B cell (primary cell): Measurements from ENCODE around the gene SMG7. TPM values are rescaled to one million over a fixed set of nuclear protein-coding genes. Genes with fewer than 3 reads are reported as not detected.

Source experiments
- ATAC-seq: fragments of 200-7000 bp; cut with Tn5 transposase; one replicate; pipeline ENCODE4 v1.10.0; 2021; ENCODE audit warnings: low read depth, mild to moderate bottlenecking, moderate number of reproducible peaks, moderate library complexity
- CTCF ChIA-PET: fragments of 350-600 bp; sonication (Branson Sonifier 250); formaldehyde crosslinking; loops from one replicate; lab custom pipeline; 2021; ENCODE audit warnings: antibody characterized with exemption, inconsistent platforms; lab: Charles Lee
- POLR2A ChIA-PET: fragments of 350-600 bp; sonication (Branson Sonifier 250); formaldehyde crosslinking; loops from one replicate; lab custom pipeline; 2021; ENCODE audit warnings: antibody characterized with exemption; lab: Charles Lee
- DNase-seq: peaks from one replicate; pipeline ENCODE4 v3.0.0; 2013
- H2AFZ ChIP-seq: 2 replicates; pipeline ENCODE4 v1.6.1; 2012; ENCODE audit warnings: mild to moderate bottlenecking, low read depth, low read length; ENCODE audit not compliant: insufficient read depth, poor library complexity, severe bottlenecking
- H3K27ac ChIP-seq, 2 donors: 1 replicate in 1 of 2; 2 replicates in 1 of 2; pipeline ENCODE4 v1.5.1; 2012 to 2013; ENCODE audit warnings: low read length in 2 of 2, mild to moderate bottlenecking in 2 of 2, moderate library complexity in 1 of 2
- H3K27me3 ChIP-seq, 4 experiments: fragments of 200-600 bp in 1 of 4; sonication (generic) in 1 of 4; replicated peaks in 1 of 4; 1 replicate in 2 of 4; 2 replicates in 2 of 4; pipeline versions ENCODE4 v1.6.1 to v1.7.0; 2013 to 2016; ENCODE audit warnings: low read length in 3 of 4, mild to moderate bottlenecking in 2 of 4, mixed read lengths in 1 of 4, moderate library complexity in 1 of 4; ENCODE audit not compliant: insufficient read depth in 4 of 4, control insufficient read depth in 3 of 4; ENCODE audit errors: control extremely low read depth in 1 of 4
- H3K36me3 ChIP-seq, 2 experiments: replicated peaks in 1 of 2; 1 replicate in 1 of 2; 2 replicates in 1 of 2; pipeline versions ENCODE4 v1.6.1 to v1.7.1; 2013; ENCODE audit warnings: low read length in 1 of 2; ENCODE audit not compliant: insufficient read depth in 2 of 2, control insufficient read depth in 1 of 2; ENCODE audit errors: control extremely low read depth in 1 of 2, extremely low read depth in 1 of 2
- H3K4me1 ChIP-seq, 2 donors: fragments of 200-600 bp in 1 of 2; sonication (generic) in 1 of 2; 1 replicate in 1 of 2; 2 replicates in 1 of 2; pipeline versions ENCODE4 v1.5.1 to v1.6.1; 2013 to 2017; ENCODE audit warnings: low read length in 2 of 2; ENCODE audit not compliant: control insufficient read depth in 2 of 2, insufficient read depth in 2 of 2
- H3K4me2 ChIP-seq: replicated peaks from 2 replicates; pipeline ENCODE3; 2012; ENCODE audit warnings: mild to moderate bottlenecking, low read depth, low read length; ENCODE audit not compliant: poor library complexity, severe bottlenecking
- H3K4me3 ChIP-seq, 5 experiments: fragments of 200-600 bp in 1 of 5; sonication (generic) in 1 of 5; 1 replicate in 3 of 5; 2 replicates in 2 of 5; pipeline versions ENCODE4 v1.5.1 to v1.7.0; 2011 to 2016; ENCODE audit warnings: low read length in 4 of 5, mild to moderate bottlenecking in 4 of 5, low read depth in 2 of 5, control low read depth in 1 of 5, moderate library complexity in 1 of 5; ENCODE audit not compliant: insufficient read depth in 1 of 5; ENCODE audit errors: control extremely low read depth in 1 of 5, extremely low read depth in 1 of 5
- H3K79me2 ChIP-seq: fragments of 200-600 bp; sonication (generic); one replicate; pipeline ENCODE4 v1.6.0; 2016; ENCODE audit warnings: low read length; ENCODE audit not compliant: control insufficient read depth, insufficient read depth
- H3K9ac ChIP-seq: fragments of 200-600 bp; sonication (generic); 2 replicates; pipeline ENCODE4 v1.6.1; 2017; ENCODE audit warnings: mild to moderate bottlenecking, low read length, moderate library complexity
- H3K9me3 ChIP-seq, 3 donors: one replicate each; pipeline versions ENCODE4 v1.6.1 to v1.7.1; 2013; ENCODE audit warnings: low read length in 2 of 3; ENCODE audit not compliant: control insufficient read depth in 2 of 3, insufficient read depth in 1 of 3; ENCODE audit errors: control extremely low read depth in 1 of 3
- H4K20me1 ChIP-seq: 2 replicates; pipeline ENCODE4 v1.6.0; 2012; ENCODE audit warnings: mild to moderate bottlenecking, low read length; ENCODE audit not compliant: insufficient read depth, control insufficient read depth, poor library complexity, severe bottlenecking
- H3K27ac Mint-ChIP-seq: one replicate; pipeline ENCODE4 v1.8.0; 2021; ENCODE audit warnings: mixed read lengths
- H3K27me3 Mint-ChIP-seq: one replicate; pipeline ENCODE4 v1.8.0; 2021; ENCODE audit warnings: mixed read lengths
- H3K4me1 Mint-ChIP-seq: one replicate; pipeline ENCODE4 v1.8.0; 2021; ENCODE audit warnings: mixed read lengths
- H3K4me3 Mint-ChIP-seq: one replicate; pipeline ENCODE4 v1.8.0; 2021; ENCODE audit warnings: mixed read lengths
- H3K9me3 Mint-ChIP-seq: one replicate; pipeline ENCODE4 v1.8.0; 2022; ENCODE audit warnings: mixed read lengths; ENCODE audit not compliant: insufficient read depth
- EZH2 ChIP-seq: IDR thresholded peaks from 2 replicates; pipeline ENCODE4 v1.6.1; 2012; ENCODE audit warnings: borderline replicate concordance, low read depth, mild to moderate bottlenecking, moderate library complexity, low read length; ENCODE audit not compliant: insufficient read depth, poor library complexity, severe bottlenecking
- whole genome bisulfite sequencing: methylation state at CpG from one replicate; pipeline ENCODE4 v1.1.5; 2013; ENCODE audit warnings: missing lambda C conversion rate; ENCODE audit not compliant: insufficient coverage; 5-methylcytosine and 5-hydroxymethylcytosine counted together
- intact Hi-C: fragments of 100-400 bp; cut with micrococcal nuclease; formaldehyde crosslinking; loops from one replicate; pipeline ENCODE4 v1.10.0; 2022
- polyA plus RNA-seq: library from polyadenylated mRNA; depleted of rRNA; stranded (reverse); fragments of >200 nt; gene quantifications from 2 replicates; pipeline ENCODE4 v1.2.3, GENCODE V29; 2012
- total RNA-seq, 2 donors: library from RNA; stranded (reverse); fragments of 120-200 nt in 1 of 2; gene quantifications; 1 replicate in 1 of 2; 2 replicates in 1 of 2; pipeline versions ENCODE4 v1.2.3 to v1.2.4, GENCODE V29; 2013 to 2022
- TF ChIP-seq, protein P1 (sequence below): fragments of 200-600 bp; IDR thresholded peaks from one replicate; pipeline ENCODE4 v1.8.0; 2022; ENCODE audit warnings: antibody characterized with exemption, mild to moderate bottlenecking

SMG7 gene
- total and polyA plus RNA-seq, 2 donors (not counting 1 experiment from before 2014, with no cell fraction given) = 20.8 to 73.3 TPM

GRCh38 chr1:183470961-183471742 lies 1.1 kb upstream of the SMG7 start:
- peak overlapping the region; percentile 95 for H2AFZ ChIP-seq
- H3K27me3 ChIP-seq = no peaks in the 10 kb centered on the region
- no peaks in the 10 kb centered on the region for H3K9me3 ChIP-seq
- peaks cover 49% of the 10 kb centered on the region for H3K79me2 ChIP-seq
- TF ChIP-seq, protein P1, sequence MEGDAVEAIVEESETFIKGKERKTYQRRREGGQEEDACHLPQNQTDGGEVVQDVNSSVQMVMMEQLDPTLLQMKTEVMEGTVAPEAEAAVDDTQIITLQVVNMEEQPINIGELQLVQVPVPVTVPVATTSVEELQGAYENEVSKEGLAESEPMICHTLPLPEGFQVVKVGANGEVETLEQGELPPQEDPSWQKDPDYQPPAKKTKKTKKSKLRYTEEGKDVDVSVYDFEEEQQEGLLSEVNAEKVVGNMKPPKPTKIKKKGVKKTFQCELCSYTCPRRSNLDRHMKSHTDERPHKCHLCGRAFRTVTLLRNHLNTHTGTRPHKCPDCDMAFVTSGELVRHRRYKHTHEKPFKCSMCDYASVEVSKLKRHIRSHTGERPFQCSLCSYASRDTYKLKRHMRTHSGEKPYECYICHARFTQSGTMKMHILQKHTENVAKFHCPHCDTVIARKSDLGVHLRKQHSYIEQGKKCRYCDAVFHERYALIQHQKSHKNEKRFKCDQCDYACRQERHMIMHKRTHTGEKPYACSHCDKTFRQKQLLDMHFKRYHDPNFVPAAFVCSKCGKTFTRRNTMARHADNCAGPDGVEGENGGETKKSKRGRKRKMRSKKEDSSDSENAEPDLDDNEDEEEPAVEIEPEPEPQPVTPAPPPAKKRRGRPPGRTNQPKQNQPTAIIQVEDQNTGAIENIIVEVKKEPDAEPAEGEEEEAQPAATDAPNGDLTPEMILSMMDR = no peak
- no peak for TF ChIP-seq EZH2
- H3K4me1 ChIP-seq = peaks cover 12 to 25% of the 10 kb centered on the region in 2 donors
- H3K9ac ChIP-seq = peak overlapping the region; percentile 94
- Mint-ChIP-seq H3K27me3 (no peaks in the 10 kb centered on the region), H3K9me3 (no peaks in the 10 kb centered on the region), H3K27ac (peak overlapping the region; percentile 100), H3K4me1 (peaks cover 37% of the 10 kb centered on the region), H3K4me3 (peak overlapping the region; percentile 99)
- peak overlapping the region; percentile 90 for H3K4me2 ChIP-seq
- under 1% methylated on average over 39 of the region's 47 CpGs for WGBS
- peaks cover 0 to 2% of the 10 kb centered on the region in 2 experiments for H3K36me3 ChIP-seq
- DNase-seq (peak; percentile 79), ATAC-seq (peak; percentile 9)
- H3K4me3 ChIP-seq = peak overlapping the region; percentile 73 to 89 (median 86)
- CTCF ChIA-PET = interaction anchor here (1.0 to 3.3 kb wide), 5 partner anchors 83 to 162 kb away, joined by 3 to 18 read pairs (median 8); partner anchors contain the start of gene NCF2
- H3K27ac ChIP-seq = peak overlapping the region; percentile 90 to 99
- peaks cover 13% of the 10 kb centered on the region for H4K20me1 ChIP-seq
- intact Hi-C loops = loop anchor here (1.0 to 10.0 kb wide), 11 partner anchors 54 to 1576 kb away; partner anchors contain the start of genes DHX9, EDEM3, NCF2 and RNF2
- POLR2A ChIA-PET = interaction anchor here (1.0 to 1.6 kb wide), 5 partner anchors 23 to 165 kb away, joined by 3 to 9 read pairs (median 4); no protein-coding TSS in a partner anchor
